K562 (cell line): Measurements from ENCODE around the gene RPLP2. TPM values are rescaled to one million over a fixed set of nuclear protein-coding genes. Genes with fewer than 3 reads are reported as not detected.
A peak's percentile ranks its signal among the peaks of the same experiment; 100 is the strongest.

Experiments used
- ETV6 ChIP-seq, 3 experiments: fragments of 150-350 bp in 1 of 3; sonication (generic) in 1 of 3; formaldehyde crosslinking in 1 of 3; IDR thresholded peaks; 2 replicates each; pipeline versions ENCODE4 v1.6.1 to v1.8.0; 2014 to 2022; ENCODE audit warnings: borderline replicate concordance in 2 of 3, low read depth in 2 of 3, antibody characterized with exemption in 1 of 3, low read length in 1 of 3, mild to moderate bottlenecking in 1 of 3, missing genetic modification reagents in 1 of 3
- POLR2A ChIP-seq: fragments of 450-650 bp; conservative IDR thresholded peaks from 2 replicates; pipeline ENCODE4 v1.6.1; 2016
- POLR2G ChIP-seq: fragments of 200-400 bp; formaldehyde crosslinking; IDR thresholded peaks from 2 replicates; pipeline ENCODE4 v1.6.1; 2017; ENCODE audit warnings: low read depth, mild to moderate bottlenecking, antibody characterized with exemption, low read length, moderate library complexity
- RAD21 ChIP-seq, 2 experiments: fragments of 250-450 bp in 1 of 2; fragments of 450-650 bp in 1 of 2; sonication (Bioruptor Pico) in 1 of 2; formaldehyde crosslinking in 1 of 2; IDR thresholded peaks in 1 of 2; conservative IDR thresholded peaks in 1 of 2; 2 replicates each; pipeline versions ENCODE4 v1.4.0 to v1.8.0; 2020 to 2022; ENCODE audit warnings: mild to moderate bottlenecking in 2 of 2, moderate library complexity in 1 of 2
- TCFL5 ChIP-seq: fragments of 250-450 bp; sonication (Bioruptor Pico); conservative IDR thresholded peaks from 2 replicates; pipeline ENCODE4 v1.6.1; 2021; ENCODE audit warnings: mild to moderate bottlenecking, moderate library complexity, matching md5 sums
- ZFX ChIP-seq: sonication (generic); formaldehyde crosslinking; IDR thresholded peaks from 2 replicates; pipeline ENCODE4 v1.8.0; 2022; ENCODE audit warnings: mild to moderate bottlenecking, missing genetic modification reagents, moderate library complexity
- ZNF274 ChIP-seq: IDR thresholded peaks from 2 replicates; pipeline ENCODE4 v1.6.1; 2011; ENCODE audit warnings: low read depth, mild to moderate bottlenecking, low read length, moderate library complexity, borderline replicate concordance
- ZNF507 ChIP-seq: conservative IDR thresholded peaks from 2 replicates; pipeline ENCODE4 v1.6.1; 2017; ENCODE audit warnings: missing genetic modification characterization, missing compliant biosample characterization
- polyA plus RNA-seq, 8 experiments: library from polyadenylated mRNA; depleted of rRNA in 4 of 8; stranded (reverse) in 5 of 8; unstranded in 3 of 8; fragments of >200 nt; fragmentation: Nextera tagmentation in 2 of 8; fragmentation: Illumina TruSeq in 1 of 8; extraction: Ambion mirVana in 2 of 8; extraction: Trizol in 1 of 8; gene quantifications; 2 replicates each; pipeline versions ENCODE4 v1.2.1 to v1.2.3, GENCODE V29; 2011 to 2014; ENCODE audit warnings: inconsistent platforms in 1 of 8, missing spikeins in 1 of 8
- total RNA-seq, 7 experiments: library from RNA; depleted of rRNA in 6 of 7; stranded (reverse); fragments of >200 nt in 6 of 7; fragmentation: Illumina TruSeq in 2 of 7; extraction: Trizol in 2 of 7; gene quantifications; 2 replicates each; pipeline versions ENCODE4 v1.2.1 to v1.2.3, GENCODE V29; 2011 to 2021; ENCODE audit warnings: low replicate concordance in 1 of 7
- TF ChIP-seq, protein P1 (sequence below), 3 experiments: fragments of 200-800 bp in 1 of 3; sonication (Bioruptor generic) in 1 of 3; sonication (generic) in 1 of 3; formaldehyde crosslinking in 1 of 3; IDR thresholded peaks; 2 replicates each; pipeline versions ENCODE4 v1.6.1 to v1.8.0; 2016 to 2022; ENCODE audit warnings: mild to moderate bottlenecking in 2 of 3, missing compliant biosample characterization in 2 of 3, missing genetic modification characterization in 2 of 3, missing genetic modification reagents in 1 of 3
- TF ChIP-seq, protein P2 (sequence below): IDR thresholded peaks from 3 replicates; pipeline ENCODE4 v1.6.1; 2011; ENCODE audit warnings: borderline replicate concordance, mild to moderate bottlenecking, moderate library complexity; ENCODE audit not compliant: insufficient read length; ENCODE audit errors: extremely low read depth
- TF ChIP-seq, protein P3 (sequence below): IDR thresholded peaks from 2 replicates; pipeline ENCODE4 v1.6.1; 2011; ENCODE audit warnings: borderline replicate concordance, low read depth, mild to moderate bottlenecking, moderate library complexity, low read length; ENCODE audit not compliant: insufficient read depth, poor library complexity, severe bottlenecking
- TF ChIP-seq, protein P4 (sequence below): sonication (generic); formaldehyde crosslinking; IDR thresholded peaks from 2 replicates; pipeline ENCODE4 v1.8.1; 2023; ENCODE audit warnings: mild to moderate bottlenecking, missing genetic modification reagents

RPLP2 gene
- total and polyA plus RNA-seq, 9 of the 15 experiments (the other 6 are each of a cell fraction or from before 2014, with no cell fraction given): 528 to 3,807 (median 1,633) TPM

DNA sequence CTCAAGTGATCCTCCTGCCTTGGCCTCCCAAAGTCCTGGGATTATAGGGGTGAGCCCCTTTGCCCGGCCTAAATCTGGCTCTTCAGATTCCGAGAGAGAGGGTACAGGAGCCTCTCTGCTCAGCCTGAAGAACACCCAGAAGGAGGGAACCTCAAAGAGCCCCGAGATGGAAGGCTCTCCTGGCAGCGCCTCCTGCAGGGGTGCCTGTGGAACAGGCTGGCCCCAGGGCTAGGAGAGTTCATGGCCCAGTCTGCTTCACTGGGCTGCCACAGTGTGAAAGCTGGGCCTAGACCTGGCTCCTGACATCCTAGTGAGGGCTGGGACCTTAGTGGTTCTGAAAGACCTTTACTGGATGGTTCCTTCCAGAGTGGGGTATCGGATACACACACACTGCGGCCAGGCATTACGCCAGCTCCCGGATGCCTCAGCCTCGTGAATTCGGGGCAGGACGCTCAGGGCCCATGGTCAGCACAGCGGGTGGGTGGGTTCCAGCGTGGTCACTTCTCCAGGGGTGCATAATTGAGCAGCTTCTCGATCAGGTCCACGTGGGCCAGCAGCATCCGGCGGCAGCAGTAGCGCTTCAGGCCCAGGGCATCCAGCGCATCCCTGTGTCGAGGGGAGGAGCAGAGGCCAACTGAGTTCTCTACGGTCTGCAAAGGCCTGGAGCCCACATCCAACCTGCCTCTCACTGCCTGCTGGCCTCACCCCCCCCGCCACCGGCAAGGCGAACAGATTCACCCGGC, 30.3 kb downstream of the RPLP2 start (continued):
- TF ChIP-seq, protein P1, sequence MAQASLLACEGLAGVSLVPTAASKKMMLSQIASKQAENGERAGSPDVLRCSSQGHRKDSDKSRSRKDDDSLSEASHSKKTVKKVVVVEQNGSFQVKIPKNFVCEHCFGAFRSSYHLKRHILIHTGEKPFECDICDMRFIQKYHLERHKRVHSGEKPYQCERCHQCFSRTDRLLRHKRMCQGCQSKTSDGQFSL (CRISPR knock-in tag; IDR thresholded peaks at IDR 0.05): peak; percentile 51; the same call in 1 of the 2 replicates
- TF ChIP-seq, protein P1 (tag; IDR thresholded peaks at IDR 0.05): no peak
- TF ChIP-seq TCFL5 (CRISPR knock-in tag): no peak
- TF ChIP-seq ZNF507 (tag): no peak
- peak; percentile 77 for TF ChIP-seq POLR2G
- TF ChIP-seq ZFX: peak; percentile 31; the same call in 1 of the 2 replicates
- no peak for TF ChIP-seq ZNF274
- TF ChIP-seq, protein P2, sequence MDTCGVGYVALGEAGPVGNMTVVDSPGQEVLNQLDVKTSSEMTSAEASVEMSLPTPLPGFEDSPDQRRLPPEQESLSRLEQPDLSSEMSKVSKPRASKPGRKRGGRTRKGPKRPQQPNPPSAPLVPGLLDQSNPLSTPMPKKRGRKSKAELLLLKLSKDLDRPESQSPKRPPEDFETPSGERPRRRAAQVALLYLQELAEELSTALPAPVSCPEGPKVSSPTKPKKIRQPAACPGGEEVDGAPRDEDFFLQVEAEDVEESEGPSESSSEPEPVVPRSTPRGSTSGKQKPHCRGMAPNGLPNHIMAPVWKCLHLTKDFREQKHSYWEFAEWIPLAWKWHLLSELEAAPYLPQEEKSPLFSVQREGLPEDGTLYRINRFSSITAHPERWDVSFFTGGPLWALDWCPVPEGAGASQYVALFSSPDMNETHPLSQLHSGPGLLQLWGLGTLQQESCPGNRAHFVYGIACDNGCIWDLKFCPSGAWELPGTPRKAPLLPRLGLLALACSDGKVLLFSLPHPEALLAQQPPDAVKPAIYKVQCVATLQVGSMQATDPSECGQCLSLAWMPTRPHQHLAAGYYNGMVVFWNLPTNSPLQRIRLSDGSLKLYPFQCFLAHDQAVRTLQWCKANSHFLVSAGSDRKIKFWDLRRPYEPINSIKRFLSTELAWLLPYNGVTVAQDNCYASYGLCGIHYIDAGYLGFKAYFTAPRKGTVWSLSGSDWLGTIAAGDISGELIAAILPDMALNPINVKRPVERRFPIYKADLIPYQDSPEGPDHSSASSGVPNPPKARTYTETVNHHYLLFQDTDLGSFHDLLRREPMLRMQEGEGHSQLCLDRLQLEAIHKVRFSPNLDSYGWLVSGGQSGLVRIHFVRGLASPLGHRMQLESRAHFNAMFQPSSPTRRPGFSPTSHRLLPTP: peak; percentile 4
- TF ChIP-seq POLR2A: peak; percentile 32; the same call in 1 of the 2 replicates
- TF ChIP-seq, protein P3, sequence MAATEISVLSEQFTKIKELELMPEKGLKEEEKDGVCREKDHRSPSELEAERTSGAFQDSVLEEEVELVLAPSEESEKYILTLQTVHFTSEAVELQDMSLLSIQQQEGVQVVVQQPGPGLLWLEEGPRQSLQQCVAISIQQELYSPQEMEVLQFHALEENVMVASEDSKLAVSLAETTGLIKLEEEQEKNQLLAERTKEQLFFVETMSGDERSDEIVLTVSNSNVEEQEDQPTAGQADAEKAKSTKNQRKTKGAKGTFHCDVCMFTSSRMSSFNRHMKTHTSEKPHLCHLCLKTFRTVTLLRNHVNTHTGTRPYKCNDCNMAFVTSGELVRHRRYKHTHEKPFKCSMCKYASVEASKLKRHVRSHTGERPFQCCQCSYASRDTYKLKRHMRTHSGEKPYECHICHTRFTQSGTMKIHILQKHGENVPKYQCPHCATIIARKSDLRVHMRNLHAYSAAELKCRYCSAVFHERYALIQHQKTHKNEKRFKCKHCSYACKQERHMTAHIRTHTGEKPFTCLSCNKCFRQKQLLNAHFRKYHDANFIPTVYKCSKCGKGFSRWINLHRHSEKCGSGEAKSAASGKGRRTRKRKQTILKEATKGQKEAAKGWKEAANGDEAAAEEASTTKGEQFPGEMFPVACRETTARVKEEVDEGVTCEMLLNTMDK: peak; percentile 69
- TF ChIP-seq ETV6 (IDR thresholded peaks at IDR 0.05; ENCODE audit: borderline replicate concordance in 1 of 2, low read depth in 2 of 2, low read length in 1 of 2): no peak
- no peak for TF ChIP-seq ETV6 (CRISPR knock-in tag; IDR thresholded peaks at IDR 0.05; ENCODE audit: borderline replicate concordance)
- TF ChIP-seq, protein P4, sequence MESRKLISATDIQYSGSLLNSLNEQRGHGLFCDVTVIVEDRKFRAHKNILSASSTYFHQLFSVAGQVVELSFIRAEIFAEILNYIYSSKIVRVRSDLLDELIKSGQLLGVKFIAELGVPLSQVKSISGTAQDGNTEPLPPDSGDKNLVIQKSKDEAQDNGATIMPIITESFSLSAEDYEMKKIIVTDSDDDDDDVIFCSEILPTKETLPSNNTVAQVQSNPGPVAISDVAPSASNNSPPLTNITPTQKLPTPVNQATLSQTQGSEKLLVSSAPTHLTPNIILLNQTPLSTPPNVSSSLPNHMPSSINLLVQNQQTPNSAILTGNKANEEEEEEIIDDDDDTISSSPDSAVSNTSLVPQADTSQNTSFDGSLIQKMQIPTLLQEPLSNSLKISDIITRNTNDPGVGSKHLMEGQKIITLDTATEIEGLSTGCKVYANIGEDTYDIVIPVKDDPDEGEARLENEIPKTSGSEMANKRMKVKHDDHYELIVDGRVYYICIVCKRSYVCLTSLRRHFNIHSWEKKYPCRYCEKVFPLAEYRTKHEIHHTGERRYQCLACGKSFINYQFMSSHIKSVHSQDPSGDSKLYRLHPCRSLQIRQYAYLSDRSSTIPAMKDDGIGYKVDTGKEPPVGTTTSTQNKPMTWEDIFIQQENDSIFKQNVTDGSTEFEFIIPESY (CRISPR knock-in tag): peak; percentile 81
- peak in 1 of 2 experiments; percentile 20; a peak in 2 of 4 replicates for TF ChIP-seq RAD21 (CRISPR knock-in tag; conservative IDR thresholded peaks at IDR 0.05 in 1 of 2, IDR thresholded peaks at IDR 0.05 in 1 of 2)
